HG02970 (cell line): ENCODE results near the gene SMARCD1.

ENCODE experiments used
- ATAC-seq: cut with Tn5 transposase; IDR thresholded peaks from one replicate; pipeline ENCODE4 v1.9.1; 2021; ENCODE audit warnings: mild to moderate bottlenecking, moderate library complexity, moderate number of reproducible peaks; ENCODE audit not compliant: unreplicated experiment, low FRiP score

SMARCD1 gene

DNA sequence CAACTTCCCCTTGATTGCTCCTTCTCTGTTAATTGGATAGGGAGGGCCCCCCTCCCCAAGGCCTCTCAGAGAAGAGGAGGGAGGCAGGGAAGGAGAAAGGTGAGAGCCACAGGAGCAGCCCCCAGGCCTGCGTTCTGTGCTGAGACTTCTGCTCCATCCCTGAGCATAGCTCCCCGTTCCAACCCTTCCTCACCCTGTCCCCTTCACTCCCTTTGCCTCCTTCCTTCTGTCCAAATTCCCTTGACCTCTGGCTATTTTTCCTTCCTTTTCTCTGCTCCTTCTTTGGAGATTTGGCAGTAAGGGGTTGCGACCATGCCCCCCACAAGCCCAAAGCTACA is 28.5 kb upstream of the SMARCD1 start:
- no peak for ATAC-seq

DNA sequence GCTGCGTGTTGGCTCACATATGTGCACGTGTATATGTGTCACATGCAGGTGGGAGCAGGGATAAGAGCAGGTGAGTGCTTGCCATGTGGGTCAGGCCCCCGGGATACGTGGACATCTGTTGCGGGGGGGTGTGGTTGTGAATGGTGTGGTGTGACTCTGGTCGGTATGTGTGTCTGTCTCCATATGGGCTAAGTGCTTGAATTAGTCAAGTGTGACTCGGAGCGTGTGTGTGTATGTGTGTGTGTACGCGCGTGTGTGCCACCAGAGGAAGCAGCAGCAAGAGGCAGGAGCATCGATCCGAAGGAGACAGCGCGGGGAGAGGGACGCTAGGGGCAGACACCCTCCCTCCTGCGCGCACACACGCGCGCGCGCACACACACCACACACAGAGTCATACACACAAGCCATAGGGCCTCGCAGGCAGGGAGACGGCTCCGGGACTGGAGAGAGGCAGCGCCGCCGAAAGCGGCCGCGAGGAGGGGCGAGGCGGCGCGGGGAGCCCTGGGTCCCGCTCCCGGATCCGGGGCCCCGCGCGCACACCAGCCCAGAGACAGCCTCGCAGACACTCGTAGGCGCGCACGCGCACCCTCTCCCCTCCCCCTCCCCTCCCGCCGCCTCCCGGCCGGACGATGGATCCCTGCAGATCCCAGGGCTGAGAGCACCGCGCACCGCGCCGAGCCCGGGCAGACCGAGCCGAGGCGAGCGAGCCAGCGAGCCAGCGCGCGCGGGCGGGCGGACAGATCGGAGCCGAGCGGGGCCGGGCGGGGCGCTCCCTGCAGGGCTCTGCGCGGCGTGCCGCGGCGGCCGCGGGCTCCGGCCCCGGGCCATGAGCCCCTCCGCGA is 27.9 kb upstream of the SMARCD1 start, which contains the start of gene ASIC1:
ASIC1 (plus strand) TSS at position 597 of the 842 bp plus-strand sequence. CDS start 1,171 bp downstream, outside the sequence.
- no peak for ATAC-seq

DNA sequence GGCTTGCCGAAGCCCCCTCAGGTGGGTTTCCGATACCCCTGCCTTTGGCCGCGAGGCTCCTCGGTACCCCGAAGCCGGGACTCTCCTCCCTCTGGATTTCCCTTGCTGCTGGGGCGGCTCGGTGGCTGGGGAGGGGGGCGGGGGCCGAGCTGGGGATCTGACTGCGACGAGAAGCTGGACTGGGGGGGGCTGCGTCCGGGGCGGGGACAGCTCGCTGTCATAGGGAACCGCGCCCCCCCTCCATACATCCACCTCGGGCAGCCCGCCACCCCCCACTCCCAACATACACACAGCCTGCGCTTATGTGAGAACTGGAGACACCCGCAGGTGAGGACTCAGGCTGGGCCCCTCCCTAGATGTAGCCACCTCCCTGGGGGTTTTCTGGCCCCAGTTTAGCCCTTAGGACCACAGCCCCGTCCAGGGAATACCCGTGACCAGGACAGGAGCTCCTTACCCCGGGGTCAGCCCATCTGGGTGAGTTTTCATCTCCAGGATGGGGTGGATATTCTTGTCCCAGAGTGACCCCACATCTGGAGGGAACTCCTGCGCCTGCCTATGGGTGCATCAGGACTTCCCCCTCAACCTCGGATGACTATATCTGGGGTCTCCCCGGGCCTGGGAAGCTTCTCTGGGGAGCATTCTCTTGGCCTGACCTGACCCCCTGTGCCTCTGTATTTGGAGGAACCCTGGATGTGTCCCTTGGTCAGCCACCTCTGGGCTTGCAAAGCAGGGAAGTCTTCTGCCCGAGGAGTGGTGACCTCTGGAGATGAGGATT is 27.1 kb upstream of the SMARCD1 start:
- no peak for ATAC-seq

DNA sequence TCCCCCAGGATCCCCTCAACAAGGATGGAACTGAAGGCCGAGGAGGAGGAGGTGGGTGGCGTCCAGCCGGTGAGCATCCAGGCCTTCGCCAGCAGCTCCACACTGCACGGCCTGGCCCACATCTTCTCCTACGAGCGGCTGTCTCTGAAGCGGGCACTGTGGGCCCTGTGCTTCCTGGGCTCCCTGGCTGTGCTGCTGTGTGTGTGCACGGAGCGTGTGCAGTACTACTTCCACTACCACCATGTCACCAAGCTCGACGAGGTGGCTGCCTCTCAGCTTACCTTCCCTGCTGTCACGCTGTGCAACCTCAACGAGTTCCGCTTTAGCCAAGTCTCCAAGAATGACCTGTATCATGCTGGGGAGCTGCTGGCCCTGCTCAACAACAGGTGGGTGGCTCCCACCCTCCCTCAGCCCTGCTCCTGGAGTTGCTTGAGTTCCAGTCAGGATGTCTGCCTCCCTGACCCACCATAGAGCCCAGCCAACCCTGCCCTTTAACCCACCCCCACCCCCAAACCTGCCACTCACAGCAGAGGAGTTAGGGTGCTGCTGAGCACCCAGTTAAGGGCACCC is 26.3 kb upstream of the SMARCD1 start:
- no peak for ATAC-seq

DNA sequence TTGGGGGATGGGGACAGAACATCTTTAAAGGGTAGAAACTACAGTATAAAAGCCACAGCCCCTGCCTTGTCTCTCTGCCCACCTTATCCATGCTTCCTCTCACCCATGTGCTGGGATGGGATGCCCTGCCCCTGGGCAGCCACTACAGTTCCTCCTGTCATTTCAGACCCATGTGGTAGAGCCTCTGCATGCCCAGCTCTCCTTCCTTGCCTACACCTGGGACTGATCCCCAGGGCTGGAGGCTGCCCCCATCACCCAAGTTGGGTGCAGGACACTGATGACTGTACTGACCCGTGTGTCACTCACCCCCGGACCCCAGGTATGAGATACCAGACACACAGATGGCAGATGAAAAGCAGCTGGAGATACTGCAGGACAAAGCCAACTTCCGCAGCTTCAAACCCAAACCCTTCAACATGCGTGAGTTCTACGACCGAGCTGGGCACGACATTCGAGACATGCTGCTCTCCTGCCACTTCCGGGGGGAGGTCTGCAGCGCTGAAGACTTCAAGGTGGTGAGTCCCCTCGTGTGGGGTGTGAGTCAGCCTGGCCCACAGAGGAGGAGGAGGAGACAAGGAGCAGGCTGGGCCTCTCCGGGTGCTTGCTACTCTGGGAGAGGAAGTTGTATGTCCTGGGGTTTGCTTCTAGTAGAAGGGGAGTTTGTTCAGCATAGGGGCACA is 25.6 kb upstream of the SMARCD1 start:
- no peak for ATAC-seq

DNA sequence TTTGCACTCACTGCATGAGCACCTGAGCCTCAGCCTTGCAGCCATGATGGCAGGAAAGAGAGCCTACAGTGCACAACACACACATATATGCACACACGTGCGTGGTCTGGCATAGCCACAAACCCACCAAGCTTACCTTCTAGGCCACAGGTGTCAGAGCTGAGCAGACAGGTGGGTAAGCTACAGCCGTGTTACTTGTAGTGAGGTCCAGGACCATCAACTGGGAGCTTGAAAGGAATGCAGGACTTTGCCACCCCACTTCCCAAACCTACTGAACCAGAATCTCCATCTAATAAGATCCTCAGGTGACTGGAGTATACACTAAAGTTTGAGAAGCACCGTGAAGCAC is 25.0 kb upstream of the SMARCD1 start:
- no peak for ATAC-seq

DNA sequence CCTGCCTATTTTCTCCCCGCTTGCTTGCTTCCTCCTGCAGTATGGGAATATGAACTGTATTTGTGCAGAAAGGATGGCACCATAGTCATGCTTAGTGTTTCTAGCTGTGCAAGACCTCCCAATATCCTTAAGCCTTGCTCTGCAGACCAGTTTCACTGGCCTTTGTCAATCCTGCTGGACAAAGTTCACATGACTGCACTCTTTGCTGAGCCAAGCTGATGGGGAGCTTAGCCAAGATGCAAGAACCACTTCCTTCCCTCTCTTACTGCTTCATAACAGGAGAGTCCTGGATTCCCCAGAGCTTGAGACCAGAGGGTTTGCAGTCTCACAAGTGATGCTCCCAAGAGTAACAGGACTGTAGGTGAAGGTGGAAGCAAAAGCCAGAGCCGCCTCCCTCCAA is 24.0 kb upstream of the SMARCD1 start:
- ATAC-seq, result no peak

DNA sequence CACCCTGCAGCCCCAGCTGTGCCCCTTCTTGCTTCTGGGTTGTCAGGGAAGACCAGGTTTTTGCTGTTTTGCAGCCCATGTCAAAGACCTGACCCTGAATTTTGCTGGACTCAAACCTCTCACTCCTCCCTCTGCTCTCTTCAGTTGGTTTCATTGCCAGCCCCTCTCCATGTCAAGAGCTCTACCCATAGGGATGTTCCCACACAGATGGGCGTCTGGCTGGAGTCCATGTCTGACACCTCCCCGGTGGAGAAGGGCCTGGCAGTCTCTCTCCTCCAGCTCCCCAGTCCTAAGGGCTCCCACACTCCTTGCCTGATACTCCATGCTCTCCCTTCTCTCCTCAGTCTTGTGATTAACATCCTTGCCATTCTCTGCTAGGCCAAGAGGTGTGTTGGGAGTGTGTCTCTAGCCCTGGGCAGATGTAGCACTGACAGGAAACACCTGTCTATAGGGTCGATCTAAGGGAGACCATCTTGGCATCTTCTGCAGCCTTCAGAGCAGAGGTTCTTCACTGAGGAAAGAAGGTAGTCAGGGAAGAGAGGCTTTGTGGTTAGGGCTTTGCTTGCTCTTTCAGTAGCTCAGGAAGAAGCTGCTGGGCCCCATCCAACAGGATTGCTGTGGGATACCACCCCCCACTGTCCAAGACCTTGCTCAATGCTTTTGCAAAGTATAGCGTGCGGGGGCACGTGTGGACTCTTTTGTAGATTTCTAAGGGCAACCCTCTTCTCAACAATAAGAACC is 23.0 kb upstream of the SMARCD1 start:
- ATAC-seq, result no peak

DNA sequence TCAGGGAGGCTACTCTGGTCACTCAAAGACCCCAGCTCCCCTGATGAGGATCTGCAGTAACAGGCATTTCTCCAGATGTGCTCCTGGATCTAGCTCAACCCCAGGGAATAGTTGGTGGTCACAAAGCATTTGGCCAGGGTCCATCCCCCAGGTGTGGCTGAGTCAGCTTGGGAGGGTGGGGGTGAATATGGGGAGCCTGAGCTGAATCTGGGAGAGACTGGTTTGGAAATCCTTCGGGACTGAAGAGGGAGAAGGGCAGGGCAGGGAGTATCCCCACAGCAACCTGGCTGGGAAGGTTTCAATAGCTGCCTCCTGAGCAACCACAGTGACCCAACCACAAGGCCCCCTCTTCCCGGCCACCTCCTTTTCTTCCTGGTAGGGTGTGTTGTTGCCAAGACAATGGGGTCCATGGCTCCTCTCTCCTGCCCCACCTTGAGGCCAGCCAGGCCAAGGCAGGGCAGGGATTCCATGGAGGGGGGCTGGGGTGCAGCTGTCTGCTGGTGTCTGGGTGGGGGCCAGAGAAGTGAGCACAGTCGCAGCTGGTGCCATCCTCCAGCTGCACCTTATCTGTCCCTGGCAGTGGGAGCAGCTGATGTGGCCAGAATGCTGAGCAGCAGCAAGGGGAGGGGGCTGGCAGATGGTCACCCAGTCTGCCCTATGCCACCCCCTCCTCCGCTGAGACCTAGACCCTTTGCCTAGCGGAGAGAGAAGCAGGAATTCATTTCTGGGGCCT is 22.2 kb upstream of the SMARCD1 start:
- ATAC-seq, result no peak

DNA sequence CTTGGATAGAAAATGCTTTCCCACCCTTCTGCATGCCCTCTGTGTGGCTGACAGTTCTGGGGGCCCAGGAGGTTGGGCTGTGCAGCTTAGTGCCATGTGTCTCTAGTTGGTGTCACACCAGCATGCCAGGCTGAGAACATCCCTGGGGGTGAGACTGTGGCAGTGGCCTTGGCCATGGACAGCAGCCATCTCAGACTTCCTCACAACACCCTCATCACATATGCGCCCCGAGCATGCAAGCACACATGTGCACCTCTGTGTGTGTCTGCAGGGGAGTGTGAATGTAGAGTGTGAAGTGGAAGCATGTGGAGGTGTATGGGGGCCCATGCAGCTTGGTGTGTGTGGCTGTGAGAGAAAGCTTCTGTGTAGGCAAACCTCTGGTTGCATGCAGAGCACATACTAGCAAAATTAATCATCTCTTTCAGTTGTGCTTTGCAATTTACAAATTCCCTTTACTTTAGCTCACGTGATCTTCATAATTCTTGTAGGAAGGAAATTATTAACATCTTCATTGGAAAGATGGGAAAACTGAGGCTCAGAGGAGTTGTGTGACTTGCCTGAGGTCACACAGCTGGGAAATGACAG is 19.3 kb upstream of the SMARCD1 start:
- ATAC-seq, result no peak

DNA sequence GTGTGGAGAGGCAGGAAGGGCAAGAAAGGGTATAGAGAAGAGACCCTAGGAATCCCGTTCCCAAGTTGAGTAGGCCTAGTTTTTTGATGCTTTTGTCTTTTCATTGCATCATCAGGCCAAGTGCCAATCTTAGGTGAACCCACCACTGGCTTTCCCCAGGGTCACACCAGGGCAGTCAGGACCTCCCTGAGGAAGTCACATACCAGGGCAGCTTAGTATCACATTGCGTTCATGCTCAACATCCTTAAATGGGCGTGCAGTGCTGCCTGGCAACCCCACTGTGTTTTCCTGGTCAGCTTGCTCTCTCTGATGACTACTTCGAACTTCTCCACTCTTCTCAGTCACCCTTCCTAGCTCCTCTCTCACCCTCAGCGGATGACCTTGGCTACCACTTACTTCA is 18.7 kb upstream of the SMARCD1 start:
- no peak for ATAC-seq

DNA sequence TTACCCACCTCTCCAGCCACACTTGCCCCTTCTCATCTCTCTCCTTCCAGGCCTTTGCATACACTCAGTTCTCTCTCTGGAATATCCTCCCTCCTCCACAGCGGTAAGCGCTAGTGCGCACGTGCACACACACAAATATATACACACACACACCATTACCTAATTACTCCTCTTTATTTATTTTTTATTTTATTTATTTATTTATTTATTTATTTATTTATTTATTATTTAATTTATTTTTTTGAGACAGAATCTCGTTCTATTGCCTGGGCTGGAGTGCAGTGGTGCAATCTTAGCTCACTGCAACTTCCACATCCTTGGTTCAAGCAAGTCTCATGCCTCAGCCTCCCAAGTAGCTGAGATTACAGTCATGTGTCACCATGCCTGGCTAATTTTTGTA is 16.1 kb upstream of the SMARCD1 start:
- no peak for ATAC-seq

DNA sequence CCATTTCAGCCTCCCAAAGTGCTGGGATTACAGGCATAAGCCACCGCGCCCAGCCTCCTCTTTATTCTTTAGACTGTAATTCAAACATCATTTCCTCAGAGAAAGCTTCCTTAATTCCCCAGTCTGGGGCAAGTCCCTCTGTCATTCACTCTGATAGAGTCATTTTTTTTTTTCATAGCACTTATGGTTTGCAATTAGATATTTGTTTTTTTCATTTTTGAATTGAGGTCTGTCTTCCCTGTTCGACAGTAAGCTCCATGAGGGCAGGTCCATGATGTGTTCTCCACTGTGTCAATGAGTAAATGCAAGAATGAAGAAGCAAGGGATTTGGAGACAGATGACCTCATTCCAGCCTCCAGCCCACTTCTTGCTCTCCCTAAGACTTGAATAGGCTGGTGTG is 15.6 kb upstream of the SMARCD1 start:
- ATAC-seq, result no peak

DNA sequence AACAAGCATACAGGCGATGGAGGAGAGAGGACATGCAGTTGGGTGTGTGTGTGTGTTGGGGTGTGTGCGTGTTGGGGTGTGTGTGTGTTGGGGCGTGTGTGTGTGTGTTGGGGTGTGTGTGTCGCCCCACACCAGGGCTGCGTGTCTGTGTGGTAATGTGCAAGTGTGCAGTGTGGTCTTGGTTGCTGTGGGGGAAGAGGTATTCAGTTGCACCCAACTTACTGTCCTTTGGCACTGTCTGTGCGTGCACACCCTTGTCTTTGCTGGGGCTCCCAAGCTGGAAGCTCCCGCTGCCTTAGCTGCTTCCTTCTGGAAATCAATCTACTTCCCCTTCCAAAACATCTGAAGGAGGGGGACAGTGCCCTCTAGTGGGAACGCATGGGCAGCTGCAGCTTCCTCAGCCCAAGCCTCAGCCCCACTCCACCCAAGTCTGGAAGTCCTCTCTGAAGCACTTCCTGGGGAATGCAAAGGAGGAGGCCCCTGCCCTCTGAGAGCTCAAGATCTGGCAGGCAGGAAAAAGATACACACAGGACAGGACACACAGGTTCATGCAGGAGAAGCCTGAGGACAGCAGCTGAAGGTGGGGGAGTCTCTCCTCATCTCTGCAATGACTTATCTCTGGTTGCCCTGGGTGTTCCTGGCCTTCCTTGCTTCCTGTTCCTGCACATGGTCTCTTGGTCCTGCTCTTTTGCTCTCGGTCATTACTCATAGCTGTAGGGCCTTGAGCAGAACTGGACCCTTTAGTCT is 14.7 kb upstream of the SMARCD1 start:
- ATAC-seq, result no peak

DNA sequence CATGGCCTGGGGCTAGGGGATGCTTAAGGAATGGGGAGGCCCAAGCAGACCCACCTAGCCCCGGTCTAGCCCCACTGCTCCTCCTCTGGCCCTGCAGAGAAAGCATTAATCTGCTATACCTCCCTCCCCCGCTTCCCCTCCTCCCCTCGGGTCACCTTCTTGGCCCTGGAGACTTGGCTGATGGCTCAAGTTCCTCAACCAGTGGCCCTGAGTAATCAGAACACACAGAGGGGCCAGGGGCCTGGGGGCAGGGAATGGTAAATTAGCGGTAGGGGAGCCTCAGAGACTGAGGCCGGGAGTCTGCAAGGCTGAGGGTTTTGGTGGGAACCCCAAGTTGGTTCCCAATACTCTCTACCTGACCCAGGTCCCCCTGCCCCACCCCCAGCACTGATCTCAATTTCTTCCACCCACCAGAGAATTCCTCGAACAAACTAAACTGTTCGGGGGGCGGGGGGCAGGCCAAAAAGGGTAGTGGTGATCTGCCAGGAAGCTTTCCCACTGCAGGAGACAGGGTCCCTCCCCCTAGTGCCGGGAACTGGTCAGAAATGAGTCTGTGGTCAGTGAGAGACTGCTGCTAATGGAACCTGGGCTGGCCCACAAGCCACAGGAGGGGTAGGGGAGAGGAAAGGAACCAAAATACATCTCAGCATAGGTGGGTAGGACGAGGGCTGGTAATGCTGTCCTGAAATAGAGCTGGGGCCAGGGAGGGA is 12.8 kb upstream of the SMARCD1 start:
- no peak for ATAC-seq

DNA sequence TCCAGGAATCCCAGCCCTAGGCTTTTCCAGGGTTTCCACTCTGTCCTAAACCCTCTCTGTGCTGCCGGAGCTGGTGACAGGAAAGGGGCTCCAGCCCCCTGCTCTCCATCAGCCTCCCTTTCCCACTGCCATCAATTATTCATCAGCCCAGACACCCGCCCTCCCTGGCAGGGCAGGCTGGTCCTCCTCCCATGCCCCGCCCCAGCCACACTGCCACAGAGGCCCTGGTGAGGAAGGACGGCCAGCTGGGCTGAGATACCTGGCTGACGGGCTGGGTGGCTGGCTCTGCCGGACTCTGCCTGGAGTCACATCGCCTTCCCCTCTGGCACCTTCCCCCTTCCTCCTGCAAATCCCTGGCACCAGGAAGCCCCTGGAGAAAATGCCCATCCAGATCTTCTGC is 11.9 kb upstream of the SMARCD1 start:
- ATAC-seq, result no peak

DNA sequence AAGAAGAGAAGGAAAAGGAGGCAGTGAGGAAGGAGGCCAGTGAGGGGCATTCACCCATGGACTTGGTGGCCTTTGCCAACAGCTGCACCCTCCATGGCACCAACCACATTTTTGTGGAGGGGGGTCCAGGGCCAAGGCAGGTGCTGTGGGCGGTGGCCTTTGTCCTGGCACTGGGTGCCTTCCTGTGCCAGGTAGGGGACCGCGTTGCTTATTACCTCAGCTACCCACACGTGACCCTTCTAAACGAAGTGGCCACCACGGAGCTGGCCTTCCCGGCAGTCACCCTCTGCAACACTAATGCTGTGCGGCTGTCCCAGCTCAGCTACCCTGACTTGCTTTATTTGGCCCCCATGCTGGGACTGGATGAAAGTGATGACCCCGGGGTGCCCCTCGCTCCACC is 11.4 kb upstream of the SMARCD1 start:
- ATAC-seq, result no peak
